ENCODE results near the gene GTF2IRD1. TPM values are rescaled to one million over a fixed set of nuclear protein-coding genes. Genes with fewer than 3 reads are reported as not detected.

GTF2IRD1 gene
- total and polyA plus RNA-seq, 2 of the 13 experiments (the other 11 are each of a cell fraction or from before 2014, with no cell fraction given) = 16.5 to 26.7 TPM

GRCh38 chr7:74579800-74580685, 126.3 kb downstream of the GTF2IRD1 start (continued):
- TF ChIP-seq RFXAP (CRISPR knock-in tag; IDR thresholded peaks at IDR 0.05; ENCODE audit: borderline replicate concordance) = peak; percentile 79; the same call in 1 of the 2 replicates
- peak; percentile 95 for TF ChIP-seq MTA1 (CRISPR knock-in tag; IDR thresholded peaks at IDR 0.05; ENCODE audit: borderline replicate concordance)
- peak; percentile 63; the same call in 1 of the 2 replicates for TF ChIP-seq ZNF414 (CRISPR knock-in tag; IDR thresholded peaks at IDR 0.05)
- no peak for TF ChIP-seq NPAS2 (CRISPR knock-in tag; IDR thresholded peaks at IDR 0.05; ENCODE audit: borderline replicate concordance)
- TF ChIP-seq ZNF292 (CRISPR knock-in tag; IDR thresholded peaks at IDR 0.05; ENCODE audit: borderline replicate concordance, low read depth) = peak; percentile 100
- 0 out of 2 replicates have a peak, but pooled peaks have one; percentile 10 for TF ChIP-seq ZNF12 (CRISPR knock-in tag; IDR thresholded peaks at IDR 0.05)
- TF ChIP-seq IRF1 (CRISPR knock-in tag; IDR thresholded peaks at IDR 0.05; ENCODE audit: low read depth) = no peak
- TF ChIP-seq KDM6A (CRISPR knock-in tag; IDR thresholded peaks at IDR 0.05; ENCODE audit: low read depth) = peak; percentile 86
- TF ChIP-seq SP5 (CRISPR knock-in tag; IDR thresholded peaks at IDR 0.05; ENCODE audit: borderline replicate concordance, low read depth) = peak; percentile 54; the same call in 1 of the 2 replicates
- TF ChIP-seq MED1 (CRISPR knock-in tag; IDR thresholded peaks at IDR 0.05) = peak; percentile 85
- TF ChIP-seq ZNF296 (CRISPR knock-in tag; conservative IDR thresholded peaks at IDR 0.05) = 0 out of 2 replicates have a peak, but pooled peaks have one; percentile 13
- 0 out of 2 replicates have a peak, but pooled peaks have one; percentile 39 for TF ChIP-seq ZNF761 (CRISPR knock-in tag; conservative IDR thresholded peaks at IDR 0.05)
- no peak for TF ChIP-seq ELF1 (CRISPR knock-in tag; IDR thresholded peaks at IDR 0.05)
- peak; percentile 52; the same call in 1 of the 2 replicates for TF ChIP-seq ZNF124 (CRISPR knock-in tag; IDR thresholded peaks at IDR 0.05)
- 0 out of 2 replicates have a peak, but pooled peaks have one; percentile 31 for TF ChIP-seq KMT2A (CRISPR knock-in tag; IDR thresholded peaks at IDR 0.05)
- peak; percentile 52; the same call in 1 of the 2 replicates for TF ChIP-seq SOX5 (CRISPR knock-in tag; IDR thresholded peaks at IDR 0.05; ENCODE audit: borderline replicate concordance)
- no peak for TF ChIP-seq TOE1 (CRISPR knock-in tag; IDR thresholded peaks at IDR 0.05)
- TF ChIP-seq MIER2 (CRISPR knock-in tag; IDR thresholded peaks at IDR 0.05) = no peak
- peak; percentile 44; the same call in 1 of the 2 replicates for TF ChIP-seq ZNF143 (CRISPR knock-in tag; IDR thresholded peaks at IDR 0.05)
- TF ChIP-seq AFF4 (CRISPR knock-in tag; IDR thresholded peaks at IDR 0.05) = no peak
- peak; percentile 29; the same call in 1 of the 2 replicates for TF ChIP-seq FOXK1 (CRISPR knock-in tag; IDR thresholded peaks at IDR 0.05; ENCODE audit: borderline replicate concordance, low read depth)
- peak; percentile 48; the same call in 1 of the 2 replicates for TF ChIP-seq BRCA1 (CRISPR knock-in tag; IDR thresholded peaks at IDR 0.05)
